Myocyte (in vitro differentiated cells): Measurements from ENCODE around the gene VMAC. TPM values are rescaled to one million over a fixed set of nuclear protein-coding genes. Genes with fewer than 3 reads are reported as not detected.
"Not testable (repeated sequence)": the region's sequence is repeated elsewhere in the genome, so short reads cannot be mapped to it uniquely, and the experiment has no call there.

Source experiments
- DNase-seq: peaks from one replicate; pipeline ENCODE4 v3.0.0-alpha.2; 2012; ENCODE audit warnings: low read depth
- polyA plus RNA-seq: library from polyadenylated mRNA; unstranded; fragments of >200 nt; gene quantifications from one replicate; pipeline ENCODE4 v1.2.1, GENCODE V29; 2012; ENCODE audit warnings: missing spikeins
- total RNA-seq: library from RNA; depleted of rRNA; stranded (reverse); fragments of >200 nt; gene quantifications from 2 replicates; pipeline ENCODE4 v1.2.3, GENCODE V29; 2014

VMAC gene, protein sequence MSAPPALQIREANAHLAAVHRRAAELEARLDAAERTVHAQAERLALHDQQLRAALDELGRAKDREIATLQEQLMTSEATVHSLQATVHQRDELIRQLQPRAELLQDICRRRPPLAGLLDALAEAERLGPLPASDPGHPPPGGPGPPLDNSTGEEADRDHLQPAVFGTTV
- 3.1 and 5.6 TPM in 2 replicates for total RNA-seq
- polyA plus RNA-seq, result 3.3 TPM

DNA sequence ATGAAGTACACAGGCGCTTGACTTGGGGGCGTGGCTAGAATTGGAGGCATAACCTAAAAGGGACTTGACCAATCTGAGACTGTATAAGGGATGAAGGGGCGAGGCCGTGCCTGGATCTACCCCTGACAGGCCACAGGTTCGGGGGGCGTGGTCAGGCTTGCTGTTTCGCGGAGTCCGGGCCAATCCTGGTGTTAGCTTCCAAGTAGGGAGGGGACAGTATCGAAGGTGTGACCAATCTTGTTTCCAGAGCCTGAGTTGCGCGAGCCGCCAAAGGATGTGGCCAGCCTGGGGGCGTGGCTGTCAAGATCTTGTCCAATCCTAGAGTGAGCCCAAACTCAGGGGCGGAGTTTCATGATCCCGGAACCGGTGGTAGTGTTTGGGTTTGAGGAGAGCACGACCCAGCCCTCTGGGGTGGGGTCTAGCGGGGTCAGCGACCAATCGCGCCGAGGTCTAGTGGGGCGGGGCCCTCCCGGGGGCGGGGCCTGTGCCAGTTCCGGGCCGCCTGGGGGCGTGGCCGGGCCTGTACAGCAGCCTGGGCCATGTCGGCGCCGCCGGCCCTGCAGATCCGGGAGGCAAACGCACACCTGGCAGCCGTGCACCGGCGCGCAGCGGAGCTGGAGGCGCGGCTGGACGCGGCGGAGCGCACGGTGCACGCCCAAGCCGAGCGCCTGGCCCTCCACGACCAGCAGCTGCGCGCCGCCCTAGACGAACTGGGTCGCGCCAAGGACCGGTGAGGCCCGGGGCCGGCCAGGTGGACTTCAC is at the start of gene VMAC:
VMAC (plus strand) TSS at position 521 of the 762 bp plus-strand sequence; CDS start at position 540, 19 bp downstream.
- DNase-seq, result peak; percentile 100

DNA sequence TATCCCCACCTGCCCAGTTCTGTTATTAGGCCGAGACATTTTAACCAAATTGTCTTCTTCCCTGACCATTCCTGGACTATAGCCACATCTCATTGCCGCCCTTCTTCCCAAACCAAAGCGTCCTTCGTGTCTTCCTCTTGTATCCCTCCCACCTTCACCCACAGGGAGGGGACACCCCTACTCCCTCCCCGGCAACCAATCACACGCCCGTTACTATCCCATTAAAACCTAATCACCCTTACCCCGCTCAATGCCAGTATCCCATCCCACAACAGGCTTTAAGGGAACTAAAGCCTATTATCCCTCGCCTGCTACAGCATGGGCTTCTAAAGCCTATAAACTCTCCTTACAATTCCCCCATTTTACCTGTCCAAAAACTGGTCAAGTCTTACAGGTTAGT is 49.5 kb upstream of the VMAC start:
- not testable (repeated sequence) for DNase-seq

DNA sequence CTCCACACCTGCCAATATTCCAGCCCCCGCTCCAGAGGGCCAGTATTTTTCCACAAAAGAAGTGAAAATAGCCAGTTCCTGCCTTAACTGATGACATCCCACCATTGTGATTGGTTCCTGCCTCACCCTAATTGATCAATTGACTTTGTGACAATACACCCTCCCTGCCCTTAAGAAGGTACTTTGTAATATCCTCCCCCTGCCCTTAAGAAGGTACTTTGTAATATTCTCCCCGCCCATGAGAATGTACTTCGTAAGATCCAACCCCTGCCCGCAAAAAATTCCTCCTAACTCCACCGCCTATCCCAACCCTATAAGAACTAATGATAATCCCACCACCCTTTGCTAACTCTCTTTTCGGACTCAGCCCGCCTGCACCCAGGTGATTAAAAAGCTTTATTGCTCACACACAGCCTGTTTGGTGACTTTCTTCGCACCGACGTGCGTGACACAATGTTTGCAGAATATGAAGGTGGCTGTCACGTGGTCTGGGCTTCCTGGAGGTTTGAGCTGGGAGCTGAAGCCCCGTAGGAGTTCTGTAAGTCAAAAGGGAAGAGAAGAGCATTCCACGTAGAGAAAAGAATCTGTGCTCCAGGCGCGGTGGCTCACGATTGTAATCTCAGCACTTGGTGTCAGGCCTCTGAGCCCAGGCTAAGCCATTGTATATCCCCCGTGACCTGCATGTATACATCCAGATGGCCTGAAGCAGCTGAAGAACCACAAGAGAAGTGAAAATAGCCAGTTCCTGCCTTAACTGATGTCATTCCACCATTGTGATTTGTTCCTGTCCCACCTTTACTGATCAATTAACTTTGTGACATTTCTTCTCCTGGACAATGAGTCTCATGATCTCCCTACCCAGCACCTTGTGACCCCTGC is 47.2 kb upstream of the VMAC start:
- no peak for DNase-seq

DNA sequence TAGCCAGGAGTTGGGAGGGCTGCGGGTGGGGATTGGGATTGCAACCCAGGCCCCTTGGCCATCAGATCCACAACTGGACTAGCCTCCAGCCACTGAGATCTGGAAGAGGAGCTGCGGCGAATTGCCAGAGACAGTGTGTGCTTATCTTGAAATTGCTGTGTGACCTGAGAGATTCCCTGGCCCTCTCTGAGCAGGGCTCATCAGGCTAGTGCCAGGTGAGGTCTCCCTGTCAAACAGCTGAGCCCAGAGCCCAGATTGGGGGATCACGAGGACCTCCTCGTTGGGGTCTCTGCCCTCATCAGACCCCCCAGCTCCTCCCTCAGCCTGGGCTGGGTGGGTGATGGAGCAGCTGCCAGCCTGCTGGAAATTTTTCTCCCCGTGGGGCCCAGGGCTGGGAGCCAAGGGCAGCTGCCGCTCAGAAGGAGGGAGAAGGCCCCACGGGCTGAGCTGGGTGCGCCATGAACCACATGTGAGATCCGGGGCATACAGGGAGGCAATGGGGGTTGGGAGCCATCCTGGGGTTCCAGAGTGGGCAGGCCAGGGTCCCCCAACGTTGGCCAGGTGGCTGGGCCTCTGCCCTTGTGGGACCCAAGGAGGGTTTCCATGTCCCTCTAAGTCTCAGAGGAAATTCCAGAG is 41.5 kb upstream of the VMAC start:
- no peak for DNase-seq

DNA sequence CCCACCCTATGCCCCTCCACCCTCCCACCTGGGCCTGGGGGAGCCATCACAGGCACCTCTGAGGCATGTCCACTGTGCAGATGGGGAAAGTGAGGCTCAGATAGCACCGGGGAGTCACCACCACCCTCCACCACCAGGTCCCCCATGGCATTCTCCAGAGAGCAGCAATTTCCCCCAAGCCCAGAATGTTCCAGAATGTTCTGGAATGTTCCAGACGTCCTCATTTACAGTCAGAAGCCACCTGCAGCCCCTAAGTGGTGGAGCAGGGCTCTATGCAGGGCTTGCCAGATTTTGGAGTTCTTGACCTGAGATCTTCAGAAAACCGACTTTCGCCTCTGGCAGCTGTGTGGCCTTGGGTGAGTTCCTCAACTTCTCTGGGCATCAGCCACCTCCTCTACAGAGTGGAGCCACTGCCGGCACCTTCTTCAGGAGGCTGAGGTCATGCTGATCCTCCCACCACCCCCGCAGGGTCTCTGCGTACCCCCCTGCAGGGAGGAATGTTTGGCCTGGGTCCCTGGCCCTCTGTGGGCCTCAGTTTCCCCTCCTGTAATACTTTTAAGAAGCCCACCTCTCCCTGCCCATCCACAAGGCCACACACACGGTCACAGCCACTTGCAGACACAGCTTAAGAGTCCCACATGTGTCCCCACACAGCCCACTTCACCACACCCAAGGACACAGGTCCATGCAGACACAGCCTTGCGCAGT is 40.5 kb upstream of the VMAC start:
- DNase-seq, result no peak

DNA sequence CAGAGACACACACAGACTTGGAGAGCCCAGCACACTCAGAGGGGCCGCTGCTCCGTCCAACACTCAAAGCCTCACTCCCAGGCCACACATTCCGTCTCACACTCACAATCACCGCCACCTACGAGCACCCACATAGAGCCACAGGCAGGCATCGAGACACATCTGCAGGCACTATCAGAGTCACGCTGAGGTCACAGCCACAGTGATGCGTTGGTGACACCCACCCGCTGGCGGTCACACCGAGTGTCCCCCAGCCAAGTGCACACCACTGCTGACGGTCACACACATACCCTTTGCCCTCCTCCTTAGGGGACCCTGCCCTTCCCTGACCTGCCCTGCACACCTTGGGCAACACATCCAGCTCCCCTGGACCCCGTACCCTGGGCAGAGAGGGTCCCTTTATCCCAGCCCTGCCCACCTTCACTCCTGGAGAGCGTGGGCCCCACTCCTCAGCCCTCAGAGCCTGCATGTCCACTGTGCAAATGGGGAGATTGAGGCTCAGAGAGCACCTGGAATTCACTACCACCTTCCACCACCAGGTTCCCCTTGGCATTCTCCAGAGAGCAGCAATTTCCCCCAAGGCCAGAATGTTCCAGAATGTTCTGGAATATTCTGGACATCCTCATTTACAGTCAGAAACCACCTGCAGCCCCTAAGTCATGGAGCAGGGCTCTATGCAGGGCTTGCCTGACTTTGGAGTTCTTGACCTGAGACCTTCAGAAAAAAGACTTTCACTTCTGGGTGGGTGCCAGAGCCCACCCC is 39.8 kb upstream of the VMAC start:
- DNase-seq, result no peak

DNA sequence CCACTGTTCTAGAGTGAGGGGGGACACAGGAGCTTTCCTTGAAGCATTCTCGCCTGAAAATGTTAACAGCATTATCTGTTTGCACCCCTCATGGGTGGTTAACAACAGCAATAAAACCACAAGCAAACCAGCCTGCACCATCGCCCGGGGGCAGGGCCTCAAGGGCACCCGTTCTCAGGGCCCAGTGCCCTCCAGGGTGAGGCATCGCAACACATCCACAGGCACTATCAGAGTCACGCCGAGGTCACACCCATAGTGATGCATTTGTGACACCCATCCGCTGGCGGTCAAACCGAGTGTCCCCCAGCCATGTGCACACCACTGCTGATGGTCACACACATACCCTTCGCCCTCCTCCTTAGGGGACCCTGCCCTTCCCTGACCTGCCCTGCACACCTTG is 38.9 kb upstream of the VMAC start:
- DNase-seq, result no peak

DNA sequence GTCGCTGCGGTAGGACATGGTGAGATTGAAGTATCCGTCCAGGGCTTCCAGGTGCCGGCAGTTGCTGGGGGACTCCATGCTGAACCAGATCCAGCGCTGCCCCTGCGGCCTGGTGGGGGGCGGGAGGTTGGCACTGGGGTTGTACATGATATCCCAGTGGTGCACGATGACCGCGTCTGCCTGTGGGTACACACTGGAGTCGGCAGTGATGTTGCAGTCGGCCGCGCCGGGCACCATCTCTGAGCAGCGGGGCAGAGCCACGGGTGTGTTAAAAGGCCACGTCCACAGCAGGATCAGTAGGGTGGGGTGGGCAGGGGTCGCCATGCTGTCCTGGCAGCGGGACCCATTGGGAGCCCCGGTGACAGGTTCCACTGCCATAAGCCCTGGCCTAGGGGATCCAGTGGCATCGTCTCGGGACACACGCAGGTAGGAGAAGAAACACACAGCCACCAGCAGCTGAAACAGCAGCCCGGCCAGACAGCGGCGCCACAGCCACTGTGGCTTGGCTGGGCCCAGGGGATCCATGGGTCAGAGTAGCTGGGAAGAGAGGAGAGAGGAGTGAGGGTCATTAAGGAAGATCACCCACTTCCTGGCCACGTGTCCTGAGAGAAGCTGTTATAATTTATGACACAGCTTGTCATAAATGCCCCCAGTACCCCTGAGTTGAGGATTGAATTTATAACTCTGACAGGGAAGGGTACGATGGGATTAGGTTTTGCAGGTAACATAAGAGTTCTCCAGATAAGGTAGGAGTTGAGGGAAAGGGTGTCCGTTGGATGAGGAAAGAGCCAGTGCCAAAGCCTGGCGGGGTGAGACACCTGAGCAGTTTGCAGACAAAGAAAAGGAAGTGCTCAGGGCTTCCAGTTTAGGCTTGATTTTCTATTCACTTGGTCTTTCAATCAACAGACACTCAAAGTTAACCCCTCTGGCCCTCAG is 37.2 kb upstream of the VMAC start:
- DNase-seq, result no peak

DNA sequence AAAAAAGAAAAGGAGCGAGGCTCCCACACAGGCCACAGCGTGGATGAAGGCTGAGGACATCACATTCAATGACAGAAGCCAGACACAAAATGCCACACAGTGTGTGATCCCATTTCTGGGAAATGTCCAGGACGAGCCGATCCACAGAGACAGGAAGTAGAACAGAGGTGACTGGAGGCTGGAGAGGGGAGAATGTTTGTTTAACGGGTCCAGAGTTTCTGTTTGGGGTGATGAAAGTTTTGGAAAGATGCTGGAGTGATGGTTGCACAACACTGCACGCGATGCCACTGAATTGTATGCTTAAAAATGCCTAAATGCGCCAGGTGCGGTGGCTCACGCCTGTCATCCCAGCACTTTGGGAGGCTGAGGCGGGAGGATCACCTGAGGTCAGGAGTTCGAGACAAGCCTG is 33.7 kb upstream of the VMAC start:
- DNase-seq, result no peak

DNA sequence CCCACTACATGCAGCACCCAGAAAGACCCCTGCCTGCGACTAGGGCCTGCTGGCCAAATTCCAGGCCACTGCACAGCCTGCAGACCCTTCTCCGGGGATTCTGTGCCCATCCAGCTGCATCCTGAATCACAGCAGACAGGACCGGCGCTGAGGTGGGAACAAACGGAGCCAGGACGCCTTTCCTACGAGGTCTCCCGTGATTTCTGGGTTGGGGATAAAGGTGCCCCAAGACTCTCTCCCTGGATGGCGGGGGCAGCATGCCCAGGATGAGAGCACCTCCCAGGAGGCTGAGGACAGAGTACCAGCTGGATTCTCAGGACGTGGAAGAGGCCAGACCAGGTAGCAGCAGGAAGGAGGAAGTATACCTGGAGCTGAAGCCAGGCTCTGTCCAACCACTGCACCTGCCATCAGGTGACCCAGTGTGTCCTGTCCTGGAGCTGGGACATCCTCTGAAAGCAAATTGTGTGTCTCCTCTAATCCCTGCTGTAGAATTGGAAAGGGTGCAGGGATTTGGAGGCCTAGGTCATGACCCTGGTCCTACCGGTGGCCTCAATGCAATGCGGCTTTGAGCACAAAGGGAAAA is 31.0 kb upstream of the VMAC start:
- DNase-seq, result no peak

DNA sequence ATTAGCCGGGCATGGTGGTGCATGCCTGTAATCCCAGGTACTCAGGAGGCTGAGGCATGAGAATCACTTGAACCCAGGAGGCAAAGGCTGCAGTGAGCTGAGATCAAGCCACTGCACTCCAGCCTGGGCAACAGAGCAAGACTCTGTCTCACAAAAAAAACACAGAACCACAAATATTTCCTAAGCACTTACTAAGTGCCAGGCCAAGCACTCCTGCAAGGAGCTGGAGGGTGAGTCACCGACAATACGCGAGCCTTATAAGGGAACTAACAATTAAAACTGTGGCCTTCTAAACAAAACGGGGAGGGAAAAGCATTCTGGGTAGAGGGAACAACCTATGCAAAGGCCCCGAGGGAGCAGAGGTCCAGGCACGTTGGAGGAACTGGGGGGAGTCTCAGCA is 30.2 kb upstream of the VMAC start:
- DNase-seq, result not testable (repeated sequence)

DNA sequence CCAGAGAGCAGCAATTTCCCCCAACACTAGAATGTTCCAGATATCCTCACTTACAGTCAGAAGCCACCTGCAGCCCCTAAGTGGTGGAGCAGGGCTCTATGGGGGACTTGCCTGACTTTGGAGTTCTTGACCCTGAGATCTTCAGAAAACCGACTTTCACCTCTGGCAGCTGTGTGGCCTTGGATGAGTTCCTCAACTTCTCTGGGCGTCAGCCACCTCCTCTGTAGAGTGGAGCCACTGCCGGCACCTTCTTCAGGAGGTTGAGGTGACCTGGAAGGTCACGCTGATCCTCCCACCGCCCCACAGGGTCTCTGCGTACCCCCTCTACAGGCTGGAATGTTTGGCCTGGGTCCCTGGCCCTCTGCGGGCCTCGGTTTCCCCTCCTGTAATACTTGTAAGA is 27.2 kb upstream of the VMAC start:
- no peak for DNase-seq

DNA sequence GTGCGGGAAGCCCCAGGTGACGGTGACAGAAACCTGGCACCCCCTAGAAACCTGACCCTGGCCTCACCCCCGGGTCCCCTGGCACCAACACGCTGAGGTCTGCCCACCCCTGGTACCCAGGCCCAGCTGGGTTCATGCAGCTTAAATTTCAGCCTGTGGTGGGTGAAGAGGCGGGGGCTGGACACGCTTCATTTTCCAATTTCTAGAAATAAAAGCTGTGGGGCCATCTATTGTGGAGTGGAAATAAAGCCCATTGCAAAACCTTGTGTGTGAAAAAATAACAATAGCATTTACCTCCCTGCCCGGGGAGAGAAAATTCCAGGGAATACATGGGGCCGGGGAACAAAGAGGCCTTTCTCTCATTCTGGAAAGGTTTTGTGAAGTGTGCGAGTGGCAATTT is 26.8 kb upstream of the VMAC start:
- no peak for DNase-seq

DNA sequence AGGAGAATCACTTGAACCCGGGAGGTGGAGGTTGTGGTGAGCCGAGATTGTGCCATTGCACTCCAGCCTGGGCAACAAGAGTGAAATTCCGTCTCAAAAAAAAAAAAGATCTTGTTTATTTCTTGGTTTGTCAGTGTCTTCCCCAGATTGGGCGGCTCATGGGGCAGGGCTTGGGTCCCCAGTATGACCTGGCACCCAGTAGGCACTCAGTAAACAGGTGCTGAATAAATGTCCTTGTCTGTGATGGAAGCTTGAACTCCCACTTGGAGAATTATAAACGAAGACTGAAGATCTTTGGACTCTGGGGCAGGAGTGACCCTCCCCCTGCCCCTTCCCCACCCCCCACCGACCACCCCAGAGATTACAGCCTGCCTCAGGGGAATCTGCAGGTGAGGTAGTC is 24.5 kb upstream of the VMAC start:
- DNase-seq, result no peak

DNA sequence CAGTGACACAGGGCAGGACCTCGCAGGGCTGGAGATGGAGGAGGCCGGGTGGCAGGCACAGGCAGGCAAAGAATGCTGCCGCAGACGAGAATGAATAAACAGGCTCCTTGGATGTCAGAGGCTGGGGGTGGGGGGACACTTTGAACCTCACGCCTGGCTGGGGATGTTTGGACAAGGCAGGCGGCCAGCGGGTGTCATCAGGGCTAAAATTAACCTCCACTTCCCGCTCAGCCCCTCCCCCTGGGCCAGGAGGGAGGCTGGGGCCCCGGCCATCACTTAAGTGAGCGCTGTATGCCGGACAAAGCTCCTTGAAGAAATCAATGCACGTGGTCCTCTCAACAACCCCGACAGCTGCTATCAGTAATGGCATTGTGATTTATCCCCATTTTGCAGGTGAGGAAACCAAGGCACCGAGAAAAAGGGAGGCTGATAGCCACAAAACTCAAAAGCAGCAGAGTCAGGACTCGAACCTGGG is 24.0 kb upstream of the VMAC start:
- DNase-seq, result peak; percentile 71

DNA sequence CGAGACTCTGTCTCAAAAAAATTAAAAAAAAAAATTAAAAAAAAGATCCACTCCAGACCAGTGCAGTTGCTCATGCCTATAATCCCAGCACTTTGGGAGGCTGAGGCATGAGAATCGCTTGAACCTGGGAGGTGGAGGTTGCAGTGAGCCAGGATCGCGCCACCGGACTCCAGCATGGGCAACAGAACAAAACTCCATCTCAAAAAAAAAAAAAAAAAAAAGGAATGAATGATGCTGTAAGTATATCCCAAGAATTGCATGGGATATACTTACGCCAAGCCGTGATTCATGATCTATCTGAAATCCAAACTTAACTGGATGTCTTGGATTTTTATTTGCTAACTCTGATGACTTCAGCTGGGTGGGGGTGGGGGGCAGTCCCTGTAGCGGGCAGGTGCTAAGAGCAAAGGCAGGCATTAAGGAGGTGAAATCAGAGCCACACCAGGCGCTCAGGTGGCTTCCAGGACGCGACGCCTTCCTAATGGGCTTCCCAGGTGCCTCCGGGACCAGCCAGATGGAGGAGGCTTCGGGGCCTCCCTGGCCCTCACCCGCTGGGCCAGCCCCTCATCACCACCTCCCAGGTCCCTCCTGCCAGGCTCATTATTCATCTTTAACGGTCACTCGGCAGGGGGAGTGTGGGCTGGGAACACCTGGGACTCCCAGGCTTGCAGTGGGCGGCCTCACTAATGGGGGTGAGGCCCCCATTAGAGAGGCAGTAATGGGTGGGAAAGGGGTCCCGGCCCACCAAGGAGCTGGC is 23.0 kb upstream of the VMAC start:
- DNase-seq, result no peak

DNA sequence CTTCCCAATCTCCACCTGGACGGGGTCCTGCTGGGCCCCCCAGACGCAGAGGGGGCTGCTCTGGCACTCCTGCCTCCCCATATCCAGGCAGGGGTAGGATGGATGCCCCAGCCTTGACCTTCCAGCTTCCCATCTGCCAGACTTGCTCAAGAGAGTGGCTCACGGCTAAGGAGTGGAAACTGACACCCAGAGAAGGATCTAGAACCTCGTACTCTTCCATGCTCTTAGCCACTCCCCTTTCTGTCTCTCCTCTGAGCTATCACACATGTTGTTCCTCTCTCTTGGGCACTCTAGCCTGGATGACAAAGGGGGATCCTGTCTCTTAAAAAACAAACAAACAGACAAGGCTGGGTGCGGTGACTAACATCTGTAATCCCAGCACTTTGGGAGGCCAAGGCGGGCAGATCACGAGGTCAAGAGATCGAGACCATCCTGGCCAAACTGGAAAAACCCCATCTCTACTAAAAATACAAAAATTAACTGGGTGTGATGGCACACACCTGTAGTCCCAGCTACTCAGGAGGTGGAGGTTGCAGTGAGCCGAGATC is 22.2 kb upstream of the VMAC start:
- DNase-seq, result no peak
